ENCODE data around the gene FBXW4.

DNA sequence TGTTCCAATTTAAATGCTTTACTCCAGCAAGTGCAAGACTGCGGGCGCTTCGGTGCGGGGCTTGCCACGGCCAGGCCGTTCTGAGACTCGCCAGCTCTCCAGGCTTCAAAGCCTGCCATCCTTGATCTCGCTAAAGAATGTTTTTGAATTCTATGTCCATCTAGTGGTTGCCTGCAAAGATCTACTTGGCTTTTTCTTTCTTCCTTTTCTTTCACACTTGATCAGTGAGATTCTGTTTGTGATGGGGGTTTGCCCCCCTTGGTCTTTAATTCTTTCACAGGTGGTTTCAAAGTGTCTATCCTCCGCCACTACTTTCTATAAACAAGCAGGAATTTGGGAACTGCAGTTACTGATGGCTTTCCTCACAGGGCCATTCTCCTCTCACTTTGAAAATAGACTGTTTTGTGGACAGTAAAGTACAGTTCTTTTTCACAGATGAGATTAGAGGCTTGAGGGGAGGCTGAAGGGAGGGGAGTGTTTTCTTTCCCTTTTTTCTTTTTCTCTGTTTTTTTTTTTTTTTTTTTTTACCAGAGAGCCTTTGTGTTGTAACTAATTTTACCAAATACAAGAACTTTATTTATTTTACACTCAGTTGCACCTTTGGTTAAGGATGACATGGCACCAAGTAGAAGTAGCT, 15.2 kb upstream of the FBXW4 start:
- TF ChIP-seq CTCF (conservative IDR thresholded peaks at IDR 0.05; ENCODE audit: low read length) (peak; percentile 27; the same call in 1 of the 2 replicates), EZH2phosphoT487 (IDR thresholded peaks at IDR 0.05; ENCODE audit: borderline replicate concordance) (no peak)

Measured in Loucy (cell line).